Measurements from ENCODE around the gene LY6G6F.

DNA sequence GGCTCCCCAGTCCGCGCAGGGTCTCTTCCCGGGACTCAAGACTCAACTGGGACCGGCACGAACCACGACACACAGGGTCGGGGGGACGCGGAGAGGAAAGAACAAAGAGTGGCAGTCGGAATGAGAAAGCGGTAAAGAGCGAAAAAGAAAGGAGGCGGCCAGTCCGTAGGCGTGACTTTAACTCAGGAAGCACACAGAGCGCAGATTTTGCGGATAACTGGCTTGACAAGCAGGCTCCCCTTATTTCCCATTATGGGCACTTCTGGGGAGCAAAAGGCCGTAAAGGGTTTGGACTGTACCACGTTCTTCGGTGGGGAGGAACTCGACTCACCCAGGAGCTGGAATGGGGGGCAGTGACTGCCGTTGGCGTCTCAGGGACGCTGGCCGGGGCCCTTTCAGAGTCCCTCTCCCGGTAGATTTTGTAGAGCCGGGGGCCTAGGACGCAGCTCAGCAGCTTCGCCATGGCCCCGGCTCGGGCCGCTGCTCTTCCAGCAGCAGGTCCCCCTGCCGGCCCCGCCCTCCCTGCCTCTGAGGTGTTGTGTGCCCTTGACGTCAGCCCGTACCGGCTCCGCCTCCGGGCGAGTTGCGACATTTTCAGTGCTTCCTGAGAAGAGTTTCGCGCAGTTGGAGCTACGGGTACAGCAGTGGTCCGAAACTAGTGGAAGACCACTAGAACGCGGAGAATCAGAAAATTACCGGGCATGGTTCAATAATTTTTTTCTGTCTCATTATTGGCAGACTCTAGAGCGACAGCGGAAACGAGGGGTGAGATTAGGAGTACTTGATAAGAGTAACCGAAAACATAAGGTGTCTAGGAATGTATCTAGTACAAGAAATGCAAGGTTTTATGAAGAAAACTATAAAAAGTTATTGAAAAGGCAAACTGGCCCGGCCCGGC is 3.6 kb upstream of the LY6G6F start, which contains the start of gene ABHD16A:
- TF ChIP-seq, protein P1, sequence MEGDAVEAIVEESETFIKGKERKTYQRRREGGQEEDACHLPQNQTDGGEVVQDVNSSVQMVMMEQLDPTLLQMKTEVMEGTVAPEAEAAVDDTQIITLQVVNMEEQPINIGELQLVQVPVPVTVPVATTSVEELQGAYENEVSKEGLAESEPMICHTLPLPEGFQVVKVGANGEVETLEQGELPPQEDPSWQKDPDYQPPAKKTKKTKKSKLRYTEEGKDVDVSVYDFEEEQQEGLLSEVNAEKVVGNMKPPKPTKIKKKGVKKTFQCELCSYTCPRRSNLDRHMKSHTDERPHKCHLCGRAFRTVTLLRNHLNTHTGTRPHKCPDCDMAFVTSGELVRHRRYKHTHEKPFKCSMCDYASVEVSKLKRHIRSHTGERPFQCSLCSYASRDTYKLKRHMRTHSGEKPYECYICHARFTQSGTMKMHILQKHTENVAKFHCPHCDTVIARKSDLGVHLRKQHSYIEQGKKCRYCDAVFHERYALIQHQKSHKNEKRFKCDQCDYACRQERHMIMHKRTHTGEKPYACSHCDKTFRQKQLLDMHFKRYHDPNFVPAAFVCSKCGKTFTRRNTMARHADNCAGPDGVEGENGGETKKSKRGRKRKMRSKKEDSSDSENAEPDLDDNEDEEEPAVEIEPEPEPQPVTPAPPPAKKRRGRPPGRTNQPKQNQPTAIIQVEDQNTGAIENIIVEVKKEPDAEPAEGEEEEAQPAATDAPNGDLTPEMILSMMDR (IDR thresholded peaks at IDR 0.05) = no peak
- TF ChIP-seq, protein P2, sequence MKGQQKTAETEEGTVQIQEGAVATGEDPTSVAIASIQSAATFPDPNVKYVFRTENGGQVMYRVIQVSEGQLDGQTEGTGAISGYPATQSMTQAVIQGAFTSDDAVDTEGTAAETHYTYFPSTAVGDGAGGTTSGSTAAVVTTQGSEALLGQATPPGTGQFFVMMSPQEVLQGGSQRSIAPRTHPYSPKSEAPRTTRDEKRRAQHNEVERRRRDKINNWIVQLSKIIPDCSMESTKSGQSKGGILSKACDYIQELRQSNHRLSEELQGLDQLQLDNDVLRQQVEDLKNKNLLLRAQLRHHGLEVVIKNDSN (IDR thresholded peaks at IDR 0.05; ENCODE audit: borderline replicate concordance, low read depth) = no peak
